Neuronal stem cell (in vitro differentiated cells): ENCODE results near the gene MBLAC1.

Experiments used
- DNase-seq: peaks from one replicate; pipeline ENCODE4 v3.0.0-alpha.2; 2013; ENCODE audit warnings: low spot score
- H2AFZ ChIP-seq: one replicate; pipeline ENCODE4 v1.6.1; 2013; ENCODE audit warnings: mild to moderate bottlenecking, low read length, inconsistent platforms
- H2AK5ac ChIP-seq: 2 replicates; pipeline ENCODE4 v1.6.1; 2013; ENCODE audit warnings: low read depth, mild to moderate bottlenecking, inconsistent platforms, low read length, moderate library complexity, mixed read lengths
- H2BK120ac ChIP-seq: 2 replicates; pipeline ENCODE4 v1.6.1; 2013; ENCODE audit warnings: low read depth, mild to moderate bottlenecking, inconsistent platforms, low read length, moderate library complexity, mixed read lengths
- H2BK12ac ChIP-seq: one replicate; pipeline ENCODE4 v1.6.1; 2013; ENCODE audit warnings: low read length, inconsistent platforms
- H2BK15ac ChIP-seq: 2 replicates; pipeline ENCODE4 v1.6.1; 2013; ENCODE audit warnings: mild to moderate bottlenecking, low read length, inconsistent platforms, mixed read lengths
- H2BK5ac ChIP-seq: one replicate; pipeline ENCODE4 v1.6.1; 2013; ENCODE audit warnings: inconsistent platforms, mild to moderate bottlenecking, low read length, moderate library complexity
- H3K14ac ChIP-seq: one replicate; pipeline ENCODE4 v1.6.1; 2013; ENCODE audit warnings: low read length, inconsistent platforms
- H3K18ac ChIP-seq: 2 replicates; pipeline ENCODE4 v1.6.1; 2013; ENCODE audit warnings: low read length, inconsistent platforms
- H3K23ac ChIP-seq: 2 replicates; pipeline ENCODE4 v1.6.1; 2013; ENCODE audit warnings: low read depth, mild to moderate bottlenecking, mixed read lengths, low read length, inconsistent platforms; ENCODE audit not compliant: poor library complexity
- H3K27ac ChIP-seq: replicated peaks from 3 replicates; pipeline ENCODE4 v1.5.1; 2013; ENCODE audit warnings: low read length, inconsistent platforms
- H3K27me3 ChIP-seq, 3 experiments: 2 replicates each; pipeline ENCODE4 v1.6.1; 2013; ENCODE audit warnings: low read length in 3 of 3, mild to moderate bottlenecking in 2 of 3, inconsistent platforms in 1 of 3, low read depth in 1 of 3, mixed read lengths in 1 of 3, moderate library complexity in 1 of 3; ENCODE audit not compliant: control insufficient read depth in 3 of 3, insufficient read depth in 3 of 3
- H3K36me3 ChIP-seq, 2 donors: replicated peaks in 1 of 2; 2 replicates each; pipeline ENCODE4 v1.6.1; 2013; ENCODE audit warnings: low read length in 2 of 2; ENCODE audit not compliant: control insufficient read depth in 2 of 2, insufficient read depth in 2 of 2
- H3K4ac ChIP-seq: 2 replicates; pipeline ENCODE4 v1.6.1; 2013; ENCODE audit warnings: inconsistent platforms, mild to moderate bottlenecking, low read length, moderate library complexity
- H3K4me1 ChIP-seq, 2 donors: 1 replicate in 1 of 2; 2 replicates in 1 of 2; pipeline ENCODE4 v1.6.1; 2013; ENCODE audit warnings: low read length in 2 of 2, low read depth in 1 of 2; ENCODE audit not compliant: control insufficient read depth in 2 of 2, insufficient read depth in 1 of 2
- H3K4me2 ChIP-seq: one replicate; pipeline ENCODE4 v1.6.1; 2013; ENCODE audit warnings: mild to moderate bottlenecking, low read length, inconsistent platforms; ENCODE audit not compliant: insufficient read depth, poor library complexity, severe bottlenecking
- H3K4me3 ChIP-seq, 2 donors: 2 replicates each; pipeline ENCODE4 v1.5.1; 2013; ENCODE audit warnings: low read length in 2 of 2, mild to moderate bottlenecking in 2 of 2, inconsistent platforms in 1 of 2, moderate library complexity in 1 of 2
- H3K79me1 ChIP-seq: one replicate; pipeline ENCODE4 v1.6.1; 2013; ENCODE audit warnings: low read depth, mild to moderate bottlenecking, inconsistent platforms, low read length, moderate library complexity
- H3K9ac ChIP-seq: one replicate; pipeline ENCODE4 v1.6.1; 2013; ENCODE audit warnings: mild to moderate bottlenecking, low read depth, low read length, inconsistent platforms; ENCODE audit not compliant: poor library complexity
- H3K9me3 ChIP-seq, 2 donors: replicated peaks in 1 of 2; 2 replicates each; pipeline versions ENCODE3 to v1.6.1; 2013; ENCODE audit warnings: low read length in 2 of 2, mild to moderate bottlenecking in 2 of 2, inconsistent platforms in 1 of 2, low read depth in 1 of 2, mixed read lengths in 1 of 2, moderate library complexity in 1 of 2; ENCODE audit not compliant: control insufficient read depth in 2 of 2, insufficient read depth in 1 of 2
- H4K8ac ChIP-seq: one replicate; pipeline ENCODE4 v1.6.1; 2013; ENCODE audit warnings: low read depth, mild to moderate bottlenecking, inconsistent platforms, low read length, moderate library complexity
- H4K91ac ChIP-seq: one replicate; pipeline ENCODE4 v1.6.1; 2013; ENCODE audit warnings: low read length, low read depth, mild to moderate bottlenecking, inconsistent platforms; ENCODE audit not compliant: poor library complexity
- WGBS, 2 donors: extraction: QIAGEN DNeasy Blood & Tissue Kit; methylation state at CpG; one replicate each; pipeline ENCODE4 v1.1.7; 2013; ENCODE audit warnings: missing lambda C conversion rate in 2 of 2, mixed read lengths in 1 of 2; ENCODE audit not compliant: insufficient read length in 2 of 2, insufficient replicate concordance in 1 of 2; ENCODE audit errors: extremely low coverage in 2 of 2; 5-methylcytosine and 5-hydroxymethylcytosine counted together

The MBLAC1 gene

DNA sequence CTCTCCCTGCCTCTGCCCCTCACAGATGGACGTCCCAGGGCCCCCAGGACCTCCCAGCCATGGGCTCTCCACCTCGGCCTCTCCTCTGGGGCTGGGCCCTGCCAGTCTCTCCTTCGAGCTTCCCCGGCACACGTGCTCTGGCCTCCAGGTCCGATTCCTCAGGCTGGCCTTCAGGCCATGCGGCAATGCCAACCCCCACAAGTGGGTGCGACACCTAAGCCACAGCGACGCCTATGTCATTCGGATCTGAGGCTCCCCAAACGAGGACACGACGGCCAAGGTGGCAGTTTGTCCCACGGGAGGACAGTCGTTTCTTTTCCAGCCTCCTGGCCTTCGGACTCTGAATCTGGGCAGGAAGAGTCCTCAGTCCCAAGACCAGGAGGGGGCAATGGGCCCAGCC, 20.1 kb upstream of the MBLAC1 start:
- Histone ChIP-seq H2BK12ac (no peak overlapping the region), H3K4ac (no peak overlapping the region), H3K9ac (no peak overlapping the region), H3K79me1 (no peaks in the 10 kb centered on the region), H2BK15ac (no peak overlapping the region), H2BK120ac (no peak overlapping the region), H3K14ac (no peak overlapping the region), H3K4me3 (no peak overlapping the region), H4K91ac (no peak overlapping the region), H2AK5ac (no peak overlapping the region), H3K23ac (peak overlapping the region; percentile 38), H3K36me3 (peaks cover 46 to 80% of the 10 kb centered on the region in 2 donors), H3K9me3 (peaks cover 0 to 2% of the 10 kb centered on the region in 2 donors), H4K8ac (no peak overlapping the region), H3K4me1 (peaks cover 4 to 9% of the 10 kb centered on the region in 2 donors), H3K27me3 (no peaks in the 10 kb centered on the region), H3K4me2 (no peak overlapping the region), H3K18ac (no peak overlapping the region), H3K27ac (no peak overlapping the region), H2BK5ac (no peak overlapping the region), H2AFZ (no peak overlapping the region)
- no CpG with 5 or more reads among the region's 17 CpGs for WGBS, 2 donors
- DNase-seq = no peak

DNA sequence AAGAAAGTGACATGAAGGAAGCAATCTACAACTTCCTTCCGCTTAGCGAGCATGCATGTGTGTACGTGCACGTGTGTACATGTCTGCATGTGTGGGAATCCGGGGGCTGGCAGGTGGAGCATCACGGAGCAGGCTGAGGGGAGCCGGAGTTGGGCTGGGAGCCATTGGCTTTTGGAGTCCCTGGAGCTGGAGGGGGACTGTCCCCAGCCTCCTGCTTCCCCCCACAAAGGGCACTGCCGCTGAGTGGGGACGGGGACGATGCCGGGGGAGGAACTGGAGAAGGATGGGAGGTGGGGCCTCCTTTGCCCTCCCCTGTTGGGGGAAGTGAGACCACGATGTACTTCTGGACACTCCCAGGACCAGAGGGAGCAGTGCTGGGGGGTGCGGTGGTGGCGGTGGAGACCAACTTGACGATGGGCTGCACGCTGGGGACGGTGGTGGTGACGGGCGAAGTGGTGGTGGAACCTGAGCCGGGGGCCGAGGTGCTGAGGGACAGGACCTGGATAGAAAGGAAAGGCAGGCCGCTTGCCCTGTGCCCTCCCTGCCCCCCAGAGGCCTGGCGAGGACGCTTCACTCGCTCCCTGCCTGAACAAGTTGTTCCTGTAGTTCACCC, 19.5 kb upstream of the MBLAC1 start:
- no peak overlapping the region for H2AFZ ChIP-seq
- H4K8ac ChIP-seq = no peak overlapping the region
- no peak overlapping the region for H2BK12ac ChIP-seq
- H3K23ac ChIP-seq = peak overlapping the region; percentile 85
- no peak overlapping the region for H3K27ac ChIP-seq
- no peaks in the 10 kb centered on the region for H3K27me3 ChIP-seq
- no peak overlapping the region for H3K18ac ChIP-seq
- H3K9ac ChIP-seq = no peak overlapping the region
- no peak overlapping the region for H2AK5ac ChIP-seq
- H3K36me3 ChIP-seq = peaks cover 47 to 86% of the 10 kb centered on the region in 2 donors
- H2BK15ac ChIP-seq = no peak overlapping the region
- H3K4ac ChIP-seq = no peak overlapping the region
- H3K4me3 ChIP-seq = no peak overlapping the region
- peaks cover 0 to 2% of the 10 kb centered on the region in 2 donors for H3K9me3 ChIP-seq
- H2BK120ac ChIP-seq = no peak overlapping the region
- H3K79me1 ChIP-seq = no peaks in the 10 kb centered on the region
- no peak overlapping the region for H3K4me2 ChIP-seq
- no peak overlapping the region for H3K14ac ChIP-seq
- no CpG with 5 or more reads among the region's 25 CpGs for WGBS, 2 donors
- no peak overlapping the region for H4K91ac ChIP-seq
- peaks cover 3 to 9% of the 10 kb centered on the region in 2 donors for H3K4me1 ChIP-seq
- no peak overlapping the region for H2BK5ac ChIP-seq
- DNase-seq = no peak

DNA sequence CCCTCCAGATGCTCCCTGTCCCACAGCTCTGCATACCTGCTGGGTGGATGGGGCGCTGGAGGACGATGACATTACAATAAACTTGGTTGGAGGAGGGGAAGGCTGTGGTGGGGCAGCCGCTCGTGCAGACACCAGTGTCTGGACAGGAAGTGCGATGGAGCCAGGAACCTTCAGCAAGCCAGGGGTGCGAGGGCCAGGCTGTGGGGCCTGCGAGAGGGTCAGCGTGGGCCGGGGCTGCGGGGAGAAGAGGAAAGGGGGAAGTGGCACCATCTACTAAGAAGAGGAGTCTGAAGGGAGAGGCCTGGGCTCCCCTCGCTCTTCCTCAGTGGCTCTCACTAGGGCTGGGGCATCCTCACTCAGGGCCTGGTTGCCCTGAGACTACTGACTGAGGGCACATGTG, 18.9 kb upstream of the MBLAC1 start:
- Histone ChIP-seq H3K4me1 (peaks cover 0 to 4% of the 10 kb centered on the region in 2 donors), H3K23ac (peak overlapping the region; percentile 85), H3K18ac (no peak overlapping the region), H3K27ac (no peak overlapping the region), H4K8ac (no peak overlapping the region), H2AFZ (no peak overlapping the region), H4K91ac (no peak overlapping the region), H3K9me3 (peaks cover 0 to 2% of the 10 kb centered on the region in 2 donors), H3K27me3 (no peaks in the 10 kb centered on the region), H3K4me2 (no peak overlapping the region), H3K14ac (no peak overlapping the region), H2BK12ac (no peak overlapping the region), H2BK120ac (no peak overlapping the region), H3K79me1 (no peaks in the 10 kb centered on the region), H2AK5ac (no peak overlapping the region), H3K9ac (peak overlapping the region; percentile 44), H2BK15ac (no peak overlapping the region), H2BK5ac (peak overlapping the region; percentile 75), H3K4ac (no peak overlapping the region), H3K36me3 (peaks cover 50 to 91% of the 10 kb centered on the region in 2 donors), H3K4me3 (no peak overlapping the region)
- no CpG with 5 or more reads among the region's 11 CpGs for WGBS, 2 donors
- no peak for DNase-seq

DNA sequence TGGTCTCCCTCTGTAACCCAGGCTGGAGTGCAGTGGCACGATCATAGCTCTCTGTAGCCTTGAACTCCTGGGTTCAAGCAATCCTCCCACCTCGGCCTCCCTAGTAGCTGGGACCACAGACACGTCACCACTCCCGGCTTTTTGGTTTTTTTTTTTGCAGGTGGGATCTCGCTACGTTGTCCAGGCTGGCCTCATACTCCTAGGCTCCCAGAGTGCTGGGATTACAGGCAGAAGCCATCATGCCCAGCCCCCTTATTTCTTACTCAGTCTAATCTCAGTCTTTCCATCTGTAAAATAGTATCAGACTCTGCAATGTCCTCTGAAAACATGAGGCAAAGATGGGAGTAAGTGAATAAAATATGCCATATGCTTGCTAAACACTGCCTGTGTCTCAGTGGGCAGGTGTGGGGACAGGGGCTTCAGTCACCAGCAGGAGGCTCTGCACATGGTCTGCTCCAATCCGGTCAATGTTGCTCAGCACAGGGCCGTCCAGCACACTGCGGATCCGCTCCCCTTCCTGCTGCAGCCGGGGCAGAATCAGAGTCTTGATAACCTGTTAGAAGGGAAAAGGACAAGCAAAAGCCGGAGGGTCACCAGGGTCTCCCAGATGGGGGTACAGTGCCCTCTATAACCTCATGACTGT, 17.1 kb upstream of the MBLAC1 start:
- Histone ChIP-seq H3K9ac (no peak overlapping the region), H3K36me3 (peaks cover 58 to 95% of the 10 kb centered on the region in 2 donors)
- WGBS, 2 donors = no CpG with 5 or more reads among the region's 12 CpGs

More for the DNA sequence above, 17.1 kb upstream of the MBLAC1 start:
- Histone ChIP-seq H3K23ac (no peak overlapping the region), H3K4ac (no peak overlapping the region), H3K9me3 (peaks cover 0 to 2% of the 10 kb centered on the region in 2 donors), H2BK5ac (no peak overlapping the region), H3K4me3 (no peak overlapping the region), H3K79me1 (peaks cover 3% of the 10 kb centered on the region), H2AK5ac (no peak overlapping the region), H3K4me2 (no peak overlapping the region), H4K91ac (no peak overlapping the region), H3K14ac (no peak overlapping the region), H2BK120ac (no peak overlapping the region), H2AFZ (no peak overlapping the region), H3K27me3 (no peaks in the 10 kb centered on the region), H3K27ac (no peak overlapping the region), H2BK12ac (no peak overlapping the region), H4K8ac (peak overlapping the region; percentile 82), H3K4me1 (no peaks in the 10 kb centered on the region), H3K18ac (no peak overlapping the region), H2BK15ac (no peak overlapping the region)
- DNase-seq = no peak
